GM19240 (cell line): ENCODE data around the gene DNM2.
"Not testable (repeated sequence)": the region's sequence is repeated elsewhere in the genome, so short reads cannot be mapped to it uniquely, and the experiment has no call there.

Source experiments
- DNase-seq: peaks from one replicate; pipeline ENCODE4 v3.0.0; 2011; ENCODE audit warnings: low spot score; ENCODE audit not compliant: insufficient read length

DNM2 gene

DNA sequence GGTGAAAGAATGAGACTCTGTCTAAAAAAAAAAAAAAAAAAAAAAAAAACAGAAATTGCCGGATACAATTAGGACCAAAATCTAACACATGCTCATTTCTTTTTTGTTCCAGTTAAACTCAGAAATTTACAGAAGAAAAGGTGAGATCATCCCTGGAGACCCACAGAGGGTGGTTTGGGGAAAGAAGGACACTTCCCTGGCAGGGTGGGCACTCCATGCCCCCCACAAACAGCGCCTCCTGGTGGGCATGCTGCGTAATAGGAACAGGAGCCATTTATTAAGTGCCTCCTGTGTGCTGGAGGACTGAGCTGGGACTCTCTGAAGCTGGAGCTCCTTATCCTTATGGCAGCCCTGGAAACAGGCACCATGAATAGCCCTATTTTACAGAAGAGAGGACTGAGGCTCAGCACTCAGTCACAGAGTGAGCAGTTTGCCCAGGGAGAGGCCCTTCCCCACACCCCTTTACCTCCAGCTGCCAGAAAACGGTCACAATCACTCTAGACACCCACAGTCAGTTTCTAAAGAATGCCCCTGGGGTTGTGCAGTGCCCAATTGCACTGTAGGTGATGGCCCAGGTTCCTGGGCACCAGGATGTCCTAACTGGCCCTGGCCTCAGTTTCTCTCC, 140.4 kb downstream of the DNM2 start:
- DNase-seq: no peak

- DNase-seq: no peak
These were observed 143.3 kb downstream of the DNM2 start for GRCh38 chr19:10861103-10861651.

DNA sequence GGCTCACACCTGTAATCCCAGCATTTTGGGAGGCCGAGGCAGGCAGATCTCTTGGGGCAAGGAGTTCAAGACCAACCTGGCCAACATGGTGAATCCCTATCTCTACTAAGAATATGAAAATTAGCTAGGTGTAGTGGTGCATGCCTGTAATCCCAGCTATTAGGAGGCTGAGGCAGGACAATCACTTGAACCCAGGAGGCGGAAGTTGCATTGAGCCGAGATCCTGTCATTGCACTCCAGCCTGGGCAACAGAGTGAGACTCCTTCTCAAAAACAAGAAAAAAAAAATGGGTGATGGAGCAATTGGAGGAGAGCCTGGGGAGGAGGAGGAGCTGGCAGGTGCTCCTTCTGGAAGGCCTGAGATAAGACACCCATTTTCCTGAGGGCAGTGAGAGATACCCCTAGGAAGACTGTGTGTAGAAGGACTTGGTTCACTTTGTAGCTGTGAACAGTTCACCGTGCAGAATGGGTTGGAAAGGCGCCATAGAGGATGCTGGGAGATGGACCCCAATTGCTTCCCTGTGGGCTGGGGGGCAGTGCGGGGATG, 144.8 kb downstream of the DNM2 start:
- no peak for DNase-seq

- DNase-seq: no peak
These were observed 145.3 kb downstream of the DNM2 start for GRCh38 chr19:10863107-10863717.

DNA sequence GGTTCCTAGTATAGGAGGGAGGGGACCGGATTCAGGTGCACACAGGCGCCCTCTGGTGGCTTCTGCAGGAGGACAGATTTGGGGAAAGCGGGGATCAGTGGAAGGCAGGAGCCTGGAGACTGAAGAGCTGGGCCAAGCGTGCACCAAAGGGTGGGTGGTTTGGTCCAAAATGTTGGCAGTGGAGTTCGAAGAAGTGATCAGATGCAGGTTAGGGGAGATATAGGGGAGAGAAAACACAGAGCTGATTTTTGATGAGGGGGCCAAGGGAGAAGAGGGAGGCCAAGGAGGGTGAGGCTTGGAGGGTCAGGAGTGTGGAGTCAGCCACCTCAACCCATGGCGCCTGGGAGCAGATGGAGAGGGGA, 146.6 kb downstream of the DNM2 start:
- DNase-seq: peak; percentile 70

GRCh38 chr19:10866495-10866894, 148.6 kb downstream of the DNM2 start:
- no peak for DNase-seq

DNA sequence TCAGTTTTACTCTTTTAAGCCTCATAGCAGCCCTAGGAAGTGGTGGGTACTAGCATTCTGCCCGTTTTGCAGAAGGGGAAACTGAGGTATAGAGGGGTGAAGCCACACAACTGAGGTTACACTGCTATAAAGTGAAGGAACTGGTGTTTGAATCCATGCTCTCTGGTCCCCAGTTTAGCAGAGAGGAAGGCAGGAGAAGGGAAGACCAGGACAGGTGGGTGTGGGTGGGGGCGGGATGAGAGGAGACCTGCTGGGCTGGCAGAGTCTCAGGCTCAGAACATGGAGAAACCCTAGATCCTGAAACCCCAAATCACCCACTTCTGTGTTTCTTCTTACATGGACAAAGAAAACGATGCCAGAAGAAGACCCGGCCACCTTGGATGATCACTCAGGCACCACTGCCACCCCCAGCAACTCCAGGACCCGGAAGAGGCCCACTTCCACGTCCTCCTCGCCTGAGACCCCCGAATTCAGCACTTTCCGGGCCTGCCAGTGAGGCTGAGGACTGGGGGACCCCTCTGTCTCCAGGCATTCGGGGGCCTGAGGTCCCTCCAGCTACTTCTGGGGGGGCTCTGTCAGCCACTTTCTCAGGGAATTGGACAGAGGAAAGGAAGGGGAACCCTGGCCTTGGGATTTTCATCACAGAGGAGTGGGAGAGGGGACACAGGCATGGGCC, 151.1 kb downstream of the DNM2 start:
- no peak for DNase-seq

DNA sequence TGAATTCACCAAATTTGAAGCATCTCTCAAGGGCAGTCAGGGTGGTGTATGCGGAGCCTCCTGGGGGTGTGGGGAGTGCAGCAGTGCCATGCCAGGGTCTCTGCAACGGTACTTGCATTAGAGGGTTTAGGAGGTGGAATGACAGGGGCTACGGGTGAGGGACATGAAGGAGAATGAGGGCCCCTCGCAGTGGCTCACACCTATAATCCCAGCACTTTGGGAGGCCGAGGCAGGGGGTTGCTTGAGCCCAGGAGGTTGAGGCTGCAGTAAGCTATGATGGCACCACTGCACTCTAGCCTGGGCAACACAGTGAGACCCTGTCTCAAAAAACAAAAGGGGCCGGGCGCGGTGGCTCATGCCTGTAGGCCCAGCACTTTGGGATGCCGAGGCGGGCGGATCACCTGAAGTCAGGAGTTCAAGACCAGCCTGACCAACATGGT, 152.0 kb downstream of the DNM2 start:
- not testable (repeated sequence) for DNase-seq

DNA sequence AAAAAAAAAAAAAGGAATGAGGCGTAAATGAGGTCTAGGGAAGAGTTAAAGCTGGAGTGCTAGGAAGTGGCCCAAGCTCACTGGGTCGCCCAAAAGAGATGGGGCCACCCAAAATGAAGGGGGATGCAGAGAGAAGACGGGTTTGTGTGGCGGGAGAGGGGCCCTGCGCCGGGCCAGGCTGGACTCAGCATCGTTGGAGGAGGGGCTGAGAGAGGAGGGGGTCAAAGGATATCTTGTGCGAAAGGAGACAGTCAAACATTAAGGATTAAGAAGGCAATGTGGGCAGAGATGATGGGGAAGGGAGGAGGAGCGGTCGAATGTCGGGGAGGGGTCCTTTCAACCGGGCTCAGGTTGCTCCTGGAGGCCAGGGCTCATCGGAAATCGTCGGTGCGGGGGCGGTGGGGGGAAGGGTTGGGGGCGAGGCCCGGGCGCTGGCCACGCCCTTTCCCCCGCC, 152.6 kb downstream of the DNM2 start:
- DNase-seq: no peak

GRCh38 chr19:10870955-10871603, 153.2 kb downstream of the DNM2 start, which contains the start of gene CARM1:
Gene CARM1 (plus strand): TSS chr19:10871553. CDS start chr19:10871703, 150 bp downstream.
- DNase-seq: peak; percentile 93

DNA sequence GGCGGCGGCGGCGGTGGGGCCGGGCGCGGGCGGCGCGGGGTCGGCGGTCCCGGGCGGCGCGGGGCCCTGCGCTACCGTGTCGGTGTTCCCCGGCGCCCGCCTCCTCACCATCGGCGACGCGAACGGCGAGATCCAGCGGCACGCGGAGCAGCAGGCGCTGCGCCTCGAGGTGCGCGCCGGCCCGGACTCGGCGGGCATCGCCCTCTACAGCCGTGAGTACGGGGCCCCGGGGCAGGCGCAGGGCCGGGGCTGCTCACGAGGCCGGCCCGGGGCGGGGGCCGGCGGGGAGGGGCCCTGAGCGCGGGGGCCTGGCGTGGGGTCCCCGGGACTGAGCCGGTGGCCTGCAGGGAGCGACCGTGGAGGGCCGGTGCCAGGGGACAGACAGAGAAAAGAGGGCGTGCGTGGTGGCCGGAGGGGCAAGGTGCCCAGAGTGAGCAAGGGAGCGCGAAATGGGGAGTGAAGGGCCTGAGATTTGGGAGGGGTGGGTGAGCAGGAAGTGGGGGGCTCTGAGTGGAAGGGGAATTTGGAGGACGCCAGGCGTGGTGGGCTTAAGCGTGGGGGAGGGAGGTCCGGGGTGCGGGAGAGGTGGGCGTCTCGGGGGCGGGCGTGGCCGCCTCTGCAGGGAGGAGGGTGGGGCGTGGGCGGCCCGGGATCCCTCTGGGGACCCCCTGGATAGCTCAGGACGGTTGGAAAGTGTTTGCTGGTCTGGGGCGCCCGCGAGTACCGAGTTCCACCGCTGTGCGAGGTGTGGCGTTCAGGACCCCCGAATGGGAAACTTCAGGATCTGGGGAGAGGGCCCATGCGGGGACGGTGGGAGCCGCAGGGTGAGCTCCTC, 154.0 kb downstream of the DNM2 start:
- no peak for DNase-seq

DNA sequence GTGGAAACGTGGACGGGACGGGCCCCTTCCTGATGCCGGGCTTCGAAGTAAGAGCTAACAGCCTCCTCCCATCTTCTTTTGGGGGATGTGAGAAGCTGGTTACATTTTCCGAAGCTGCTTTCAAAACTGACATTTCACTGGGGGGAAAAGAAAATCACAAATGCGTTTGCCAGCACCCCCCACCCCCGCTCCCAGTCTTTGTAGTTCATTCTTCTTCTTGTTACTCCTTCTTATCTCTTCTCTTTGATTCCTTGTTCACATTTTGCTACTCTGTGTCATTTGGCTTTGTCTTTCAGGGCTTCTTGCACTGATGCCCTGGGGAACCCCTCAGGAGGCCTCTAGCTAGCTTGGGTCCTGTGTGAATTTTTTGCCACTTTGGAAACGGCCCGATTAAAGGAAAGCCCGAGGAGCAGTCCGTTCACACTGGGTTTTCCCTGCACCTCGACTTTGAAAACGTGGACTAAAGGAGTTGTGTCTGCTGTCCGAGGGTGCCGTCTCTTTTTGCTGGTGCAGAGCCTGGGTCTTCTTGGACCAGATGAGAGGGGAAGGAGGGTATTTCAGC, 154.7 kb downstream of the DNM2 start:
- DNase-seq: no peak

DNA sequence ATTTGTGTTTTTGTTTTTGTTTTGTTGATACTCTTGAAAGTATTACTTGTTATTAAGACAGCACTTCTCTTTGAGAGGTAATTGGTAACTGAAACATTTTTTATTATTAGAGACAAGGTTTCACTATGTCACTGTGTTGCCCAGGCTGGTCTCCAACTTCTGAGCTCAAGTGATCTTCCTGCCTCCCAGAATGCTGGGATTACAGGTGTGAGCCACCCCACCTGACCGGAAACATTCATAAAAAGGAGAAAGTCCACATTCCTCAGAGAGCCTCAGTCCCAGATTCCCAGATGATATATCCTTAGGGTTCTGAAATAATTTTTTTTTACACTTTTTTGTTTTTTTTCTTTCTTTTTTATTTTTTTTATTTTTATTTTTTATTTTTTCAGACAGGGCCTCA, 156.1 kb downstream of the DNM2 start:
- DNase-seq: no peak

GRCh38 chr19:10876459-10877240, 158.8 kb downstream of the DNM2 start:
- DNase-seq: peak; percentile 40

DNA sequence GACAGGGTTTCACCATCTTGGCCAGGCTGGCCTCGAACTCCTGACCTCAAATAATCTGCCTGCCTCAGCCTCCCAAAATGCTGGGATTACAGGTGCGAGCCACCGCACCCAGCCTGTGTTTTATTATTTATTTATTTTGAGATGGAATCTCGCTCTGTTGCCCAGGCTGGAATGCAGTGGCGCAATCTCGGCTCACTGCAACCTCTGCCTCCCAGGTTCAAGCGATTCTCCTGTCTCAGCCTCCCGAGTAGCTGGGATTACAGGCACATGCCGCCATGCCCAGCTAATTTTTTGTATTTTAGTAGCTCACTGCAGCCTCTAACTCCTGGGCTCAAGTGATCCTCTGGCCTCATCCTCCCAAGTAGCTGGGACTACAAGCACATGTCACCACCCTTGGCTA, 159.7 kb downstream of the DNM2 start:
- DNase-seq: not testable (repeated sequence)

DNA sequence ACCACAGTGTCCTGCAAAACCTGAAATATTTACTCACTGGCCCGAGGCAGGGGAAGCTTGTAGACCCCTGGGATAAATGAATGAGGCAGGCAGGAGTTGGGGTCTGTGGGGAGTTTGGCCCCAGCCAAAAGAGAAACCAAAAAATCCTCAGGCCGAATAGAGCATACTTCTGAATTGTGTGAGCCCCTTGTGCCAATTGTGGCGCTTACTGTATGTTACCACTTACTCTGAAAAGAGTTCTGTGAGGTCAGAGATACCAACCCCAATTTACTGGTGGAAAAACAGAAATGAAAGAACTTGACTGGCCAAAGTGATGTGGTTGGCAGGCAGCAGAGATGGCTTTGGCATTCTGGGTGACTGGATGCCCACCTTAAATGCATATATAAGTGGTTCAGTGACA, 160.4 kb downstream of the DNM2 start:
- DNase-seq: no peak
